Neuronal stem cell (in vitro differentiated cells): ENCODE data around the gene GASK1A.

Experiments used
- DNase-seq: peaks from one replicate; pipeline ENCODE4 v3.0.0-alpha.2; 2013; ENCODE audit warnings: low spot score
- H2AFZ ChIP-seq: one replicate; pipeline ENCODE4 v1.6.1; 2013; ENCODE audit warnings: mild to moderate bottlenecking, low read length, inconsistent platforms
- H2AK5ac ChIP-seq: 2 replicates; pipeline ENCODE4 v1.6.1; 2013; ENCODE audit warnings: low read depth, mild to moderate bottlenecking, inconsistent platforms, low read length, moderate library complexity, mixed read lengths
- H2BK120ac ChIP-seq: 2 replicates; pipeline ENCODE4 v1.6.1; 2013; ENCODE audit warnings: low read depth, mild to moderate bottlenecking, inconsistent platforms, low read length, moderate library complexity, mixed read lengths
- H2BK12ac ChIP-seq: one replicate; pipeline ENCODE4 v1.6.1; 2013; ENCODE audit warnings: low read length, inconsistent platforms
- H2BK15ac ChIP-seq: 2 replicates; pipeline ENCODE4 v1.6.1; 2013; ENCODE audit warnings: mild to moderate bottlenecking, low read length, inconsistent platforms, mixed read lengths
- H2BK5ac ChIP-seq: one replicate; pipeline ENCODE4 v1.6.1; 2013; ENCODE audit warnings: inconsistent platforms, mild to moderate bottlenecking, low read length, moderate library complexity
- H3K14ac ChIP-seq: one replicate; pipeline ENCODE4 v1.6.1; 2013; ENCODE audit warnings: low read length, inconsistent platforms
- H3K18ac ChIP-seq: 2 replicates; pipeline ENCODE4 v1.6.1; 2013; ENCODE audit warnings: low read length, inconsistent platforms
- H3K23ac ChIP-seq: 2 replicates; pipeline ENCODE4 v1.6.1; 2013; ENCODE audit warnings: low read depth, mild to moderate bottlenecking, mixed read lengths, low read length, inconsistent platforms; ENCODE audit not compliant: poor library complexity
- H3K27ac ChIP-seq: replicated peaks from 3 replicates; pipeline ENCODE4 v1.5.1; 2013; ENCODE audit warnings: low read length, inconsistent platforms
- H3K27me3 ChIP-seq, 3 experiments: 2 replicates each; pipeline ENCODE4 v1.6.1; 2013; ENCODE audit warnings: low read length in 3 of 3, mild to moderate bottlenecking in 2 of 3, inconsistent platforms in 1 of 3, low read depth in 1 of 3, mixed read lengths in 1 of 3, moderate library complexity in 1 of 3; ENCODE audit not compliant: control insufficient read depth in 3 of 3, insufficient read depth in 3 of 3
- H3K36me3 ChIP-seq, 2 donors: replicated peaks in 1 of 2; 2 replicates each; pipeline ENCODE4 v1.6.1; 2013; ENCODE audit warnings: low read length in 2 of 2; ENCODE audit not compliant: control insufficient read depth in 2 of 2, insufficient read depth in 2 of 2
- H3K4ac ChIP-seq: 2 replicates; pipeline ENCODE4 v1.6.1; 2013; ENCODE audit warnings: inconsistent platforms, mild to moderate bottlenecking, low read length, moderate library complexity
- H3K4me1 ChIP-seq, 2 donors: 1 replicate in 1 of 2; 2 replicates in 1 of 2; pipeline ENCODE4 v1.6.1; 2013; ENCODE audit warnings: low read length in 2 of 2, low read depth in 1 of 2; ENCODE audit not compliant: control insufficient read depth in 2 of 2, insufficient read depth in 1 of 2
- H3K4me2 ChIP-seq: one replicate; pipeline ENCODE4 v1.6.1; 2013; ENCODE audit warnings: mild to moderate bottlenecking, low read length, inconsistent platforms; ENCODE audit not compliant: insufficient read depth, poor library complexity, severe bottlenecking
- H3K4me3 ChIP-seq, 2 donors: 2 replicates each; pipeline ENCODE4 v1.5.1; 2013; ENCODE audit warnings: low read length in 2 of 2, mild to moderate bottlenecking in 2 of 2, inconsistent platforms in 1 of 2, moderate library complexity in 1 of 2
- H3K79me1 ChIP-seq: one replicate; pipeline ENCODE4 v1.6.1; 2013; ENCODE audit warnings: low read depth, mild to moderate bottlenecking, inconsistent platforms, low read length, moderate library complexity
- H3K9ac ChIP-seq: one replicate; pipeline ENCODE4 v1.6.1; 2013; ENCODE audit warnings: mild to moderate bottlenecking, low read depth, low read length, inconsistent platforms; ENCODE audit not compliant: poor library complexity
- H3K9me3 ChIP-seq, 2 donors: replicated peaks in 1 of 2; 2 replicates each; pipeline versions ENCODE3 to v1.6.1; 2013; ENCODE audit warnings: low read length in 2 of 2, mild to moderate bottlenecking in 2 of 2, inconsistent platforms in 1 of 2, low read depth in 1 of 2, mixed read lengths in 1 of 2, moderate library complexity in 1 of 2; ENCODE audit not compliant: control insufficient read depth in 2 of 2, insufficient read depth in 1 of 2
- H4K8ac ChIP-seq: one replicate; pipeline ENCODE4 v1.6.1; 2013; ENCODE audit warnings: low read depth, mild to moderate bottlenecking, inconsistent platforms, low read length, moderate library complexity
- H4K91ac ChIP-seq: one replicate; pipeline ENCODE4 v1.6.1; 2013; ENCODE audit warnings: low read length, low read depth, mild to moderate bottlenecking, inconsistent platforms; ENCODE audit not compliant: poor library complexity
- WGBS, 2 donors: extraction: QIAGEN DNeasy Blood & Tissue Kit; methylation state at CpG; one replicate each; pipeline ENCODE4 v1.1.7; 2013; ENCODE audit warnings: missing lambda C conversion rate in 2 of 2, mixed read lengths in 1 of 2; ENCODE audit not compliant: insufficient read length in 2 of 2, insufficient replicate concordance in 1 of 2; ENCODE audit errors: extremely low coverage in 2 of 2; 5-methylcytosine and 5-hydroxymethylcytosine counted together

The GASK1A gene

DNA sequence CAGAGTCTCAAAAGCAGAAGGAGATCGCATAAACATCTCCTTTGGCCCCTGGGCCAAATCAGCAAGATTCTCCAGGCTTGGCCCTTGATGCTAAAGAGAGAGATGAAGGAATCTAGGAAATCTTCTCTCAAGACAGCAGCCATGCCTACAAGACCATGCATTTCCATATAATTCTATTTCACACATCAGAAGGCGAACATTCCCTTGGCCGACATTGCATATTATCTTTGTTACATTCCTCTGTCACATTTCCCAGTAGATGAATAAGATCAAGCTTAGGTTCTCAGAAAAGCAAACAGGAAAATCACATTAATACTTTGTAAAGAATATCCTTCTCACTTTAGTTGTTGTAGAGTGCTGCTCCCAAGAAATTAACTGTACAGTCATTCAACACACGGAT is 21.3 kb downstream of the GASK1A start:
- no peak overlapping the region for H3K4me3 ChIP-seq
- no peak overlapping the region for H2BK120ac ChIP-seq
- no peak overlapping the region for H3K23ac ChIP-seq
- no peak overlapping the region for H3K18ac ChIP-seq
- H3K9me3 ChIP-seq: no peaks in the 10 kb centered on the region
- H2AK5ac ChIP-seq: no peak overlapping the region
- H3K79me1 ChIP-seq: no peaks in the 10 kb centered on the region
- H2BK5ac ChIP-seq: no peak overlapping the region
- no peak overlapping the region for H3K27ac ChIP-seq
- no peak overlapping the region for H2BK15ac ChIP-seq
- H3K4ac ChIP-seq: no peak overlapping the region
- H3K27me3 ChIP-seq: peaks cover 0 to 8% (median 0%) of the 10 kb centered on the region in 3 experiments
- H4K8ac ChIP-seq: no peak overlapping the region
- no peak overlapping the region for H3K9ac ChIP-seq
- peaks cover 0 to 4% of the 10 kb centered on the region in 2 donors for H3K4me1 ChIP-seq
- no peak overlapping the region for H4K91ac ChIP-seq
- H3K4me2 ChIP-seq: no peak overlapping the region
- no peaks in the 10 kb centered on the region for H3K36me3 ChIP-seq
- DNase-seq: no peak
- H2BK12ac ChIP-seq: no peak overlapping the region
- no CpG with 5 or more reads among the region's 4 CpGs for WGBS, 2 donors
- H3K14ac ChIP-seq: no peak overlapping the region
- no peak overlapping the region for H2AFZ ChIP-seq

GRCh38 chr3:43001094-43001553 is 22.0 kb downstream of the GASK1A start:
- Histone ChIP-seq H2BK15ac (no peak overlapping the region), H4K8ac (no peak overlapping the region), H3K9me3 (no peaks in the 10 kb centered on the region), H2AFZ (no peak overlapping the region), H3K4me1 (peaks cover 0 to 2% of the 10 kb centered on the region in 2 donors), H2AK5ac (no peak overlapping the region), H3K79me1 (no peaks in the 10 kb centered on the region), H4K91ac (no peak overlapping the region), H2BK5ac (no peak overlapping the region), H3K9ac (no peak overlapping the region), H3K4me2 (no peak overlapping the region), H3K23ac (no peak overlapping the region), H3K4ac (no peak overlapping the region), H3K18ac (peak overlapping the region; percentile 33), H3K4me3 (no peak overlapping the region), H3K27me3 (peaks cover 0 to 8% (median 0%) of the 10 kb centered on the region in 3 experiments), H3K27ac (no peak overlapping the region), H3K36me3 (no peaks in the 10 kb centered on the region), H3K14ac (no peak overlapping the region), H2BK12ac (peak overlapping the region; percentile 12), H2BK120ac (no peak overlapping the region)
- no peak for DNase-seq
- no CpG with 5 or more reads among the region's 8 CpGs for WGBS, 2 donors

- no peaks in the 10 kb centered on the region for H3K9me3 ChIP-seq
- H2BK5ac ChIP-seq: no peak overlapping the region
- H3K23ac ChIP-seq: peak overlapping the region; percentile 8
- peaks cover 0 to 10% (median 0%) of the 10 kb centered on the region in 3 experiments for H3K27me3 ChIP-seq
- no peak overlapping the region for H3K14ac ChIP-seq
- no peak overlapping the region for H3K9ac ChIP-seq
- H4K8ac ChIP-seq: no peak overlapping the region
- no peak overlapping the region for H3K4me3 ChIP-seq
- no peak for DNase-seq
- H3K18ac ChIP-seq: peak overlapping the region; percentile 61
- H2BK120ac ChIP-seq: no peak overlapping the region
- no CpG with 5 or more reads among the region's 5 CpGs for WGBS, 2 donors
- no peak overlapping the region for H2BK12ac ChIP-seq
- H3K4ac ChIP-seq: no peak overlapping the region
- H3K36me3 ChIP-seq: no peaks in the 10 kb centered on the region
- H2AFZ ChIP-seq: no peak overlapping the region
- H2BK15ac ChIP-seq: no peak overlapping the region
- no peaks in the 10 kb centered on the region for H3K79me1 ChIP-seq
- H3K4me2 ChIP-seq: no peak overlapping the region
- H3K27ac ChIP-seq: no peak overlapping the region
- H3K4me1 ChIP-seq: peaks cover 0 to 2% of the 10 kb centered on the region in 2 donors
- no peak overlapping the region for H2AK5ac ChIP-seq
- no peak overlapping the region for H4K91ac ChIP-seq
Observed at GRCh38 chr3:43001556-43002121, 22.5 kb downstream of the GASK1A start.

DNA sequence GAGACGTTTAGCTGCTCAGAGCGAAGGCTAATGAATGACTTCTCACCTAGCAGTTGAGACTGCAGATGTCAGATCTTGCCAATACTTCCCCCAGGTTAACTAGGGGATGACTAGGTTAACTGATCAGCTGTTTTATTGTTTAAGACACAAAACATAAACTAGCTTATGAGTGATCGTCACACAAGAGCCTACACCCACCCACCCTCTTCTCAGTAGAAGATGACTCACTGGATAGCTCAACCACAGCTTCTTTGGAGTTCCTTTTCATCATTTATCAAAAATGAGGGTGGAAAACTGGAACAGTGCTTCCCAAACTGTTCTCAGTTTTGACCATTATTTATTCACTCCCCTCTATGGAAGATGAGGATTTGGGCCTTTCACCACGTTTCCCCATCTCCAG is 25.2 kb downstream of the GASK1A start:
- no peak for DNase-seq
- Histone ChIP-seq H2AK5ac (no peak overlapping the region), H3K4me2 (no peak overlapping the region), H4K8ac (no peak overlapping the region), H3K4me1 (peaks cover 0 to under 1% of the 10 kb centered on the region in 2 donors), H3K9ac (no peak overlapping the region), H3K14ac (no peak overlapping the region), H2BK15ac (no peak overlapping the region), H3K79me1 (no peaks in the 10 kb centered on the region), H3K27ac (no peak overlapping the region), H3K23ac (no peak overlapping the region), H2BK5ac (no peak overlapping the region), H3K4me3 (no peak overlapping the region), H3K36me3 (no peaks in the 10 kb centered on the region), H3K18ac (no peak overlapping the region), H3K9me3 (no peaks in the 10 kb centered on the region), H2BK120ac (no peak overlapping the region), H2BK12ac (no peak overlapping the region), H4K91ac (no peak overlapping the region), H3K4ac (no peak overlapping the region), H2AFZ (no peak overlapping the region), H3K27me3 (peaks cover 0 to 13% (median 0%) of the 10 kb centered on the region in 3 experiments)
- WGBS, 2 donors: no CpG with 5 or more reads among the region's 4 CpGs
